K562 (cell line): ENCODE results near the gene KCNJ9. TPM values are rescaled to one million over a fixed set of nuclear protein-coding genes. Genes with fewer than 3 reads are reported as not detected.

Source experiments
- ATAC-seq: fragments of 200-7000 bp; cut with Tn5 transposase; 3 replicates; pipeline ENCODE4 v1.9.1; 2020; ENCODE audit warnings: moderate library complexity
- BruUV-seq: library from RNA; stranded (reverse); fragments of 400-500 nt; replicated peaks from 2 replicates; lab custom pipeline; 2021; lab: Mats Ljungman, UMichigan
- CTCF ChIA-PET: fragments of 300-600 bp; formaldehyde crosslinking; extraction: SDS; loops from one replicate; lab custom pipeline; 2021; ENCODE audit warnings: low intra/inter-chr PET ratio; lab: Yijun Ruan, JAX
- POLR2A ChIA-PET: fragments of 300-600, 350-650 bp; sonication (Branson Sonifier 250); formaldehyde crosslinking; extraction: SDS; loops from one replicate; lab custom pipeline; 2021; ENCODE audit warnings: antibody characterized with exemption, inconsistent platforms; lab: Yijun Ruan, JAX
- DNase-seq, 4 experiments: peaks; one replicate each; pipeline versions ENCODE4 v3.0.0 to v3.0.0-alpha.2; 2011 to 2018; ENCODE audit warnings: low spot score in 3 of 4, mixed read lengths in 3 of 4; ENCODE audit errors: extremely low read depth in 1 of 4
- FAIRE-seq: peaks from 2 replicates; lab custom pipeline; 2011; peaks lifted over from hg19 to GRCh38; lab: Jason Lieb, UNC
- H2AFZ ChIP-seq: 2 replicates; pipeline ENCODE4 v1.6.0; 2011; ENCODE audit warnings: low read depth, low read length, control low read depth, inconsistent platforms
- H3K27ac ChIP-seq: fragments of 200-600 bp; 3 replicates; pipeline ENCODE4 v1.8.0; 2011; ENCODE audit warnings: low read depth, mild to moderate bottlenecking, control low read depth, inconsistent platforms, low read length, moderate library complexity, mixed read lengths; ENCODE audit errors: extremely low read depth
- H3K27me3 ChIP-seq, 2 experiments: fragments of 300-600 bp in 1 of 2; 2 replicates in 1 of 2; 3 replicates in 1 of 2; pipeline versions ENCODE4 v1.6.0 to v1.8.0; 2011; ENCODE audit warnings: inconsistent platforms in 2 of 2, low read length in 2 of 2, mild to moderate bottlenecking in 1 of 2, mixed read lengths in 1 of 2, moderate library complexity in 1 of 2; ENCODE audit not compliant: control insufficient read depth in 2 of 2, insufficient read depth in 2 of 2
- H3K36me3 ChIP-seq: fragments of 300-600 bp; 3 replicates; pipeline ENCODE4 v1.8.0; 2011; ENCODE audit warnings: mild to moderate bottlenecking, low read length, inconsistent platforms; ENCODE audit not compliant: control insufficient read depth, insufficient read depth
- H3K4me1 ChIP-seq, 2 experiments: fragments of 200-600 bp in 1 of 2; replicated peaks in 1 of 2; 2 replicates in 1 of 2; 3 replicates in 1 of 2; pipeline versions ENCODE4 v1.5.1 to v1.8.0; 2011; ENCODE audit warnings: inconsistent platforms in 2 of 2, low read length in 2 of 2, mild to moderate bottlenecking in 1 of 2, mixed read lengths in 1 of 2, moderate library complexity in 1 of 2; ENCODE audit not compliant: control insufficient read depth in 2 of 2, insufficient read depth in 2 of 2
- H3K4me2 ChIP-seq: 2 replicates; pipeline ENCODE4 v1.6.1; 2011; ENCODE audit warnings: low read length, control low read depth, inconsistent platforms, mixed read lengths; ENCODE audit not compliant: insufficient read depth
- H3K4me3 ChIP-seq: fragments of 200-600 bp; sonication (generic), shearing (Covaris generic); 2 replicates; pipeline ENCODE4 v1.5.1; 2016; ENCODE audit warnings: control low read depth, inconsistent platforms
- H3K79me2 ChIP-seq: fragments of 200-600 bp; 3 replicates; pipeline ENCODE4 v1.8.0; 2011; ENCODE audit warnings: low read length, inconsistent platforms; ENCODE audit not compliant: control insufficient read depth, insufficient read depth
- H3K9ac ChIP-seq, 2 experiments: 2 replicates each; pipeline versions ENCODE4 v1.6.0 to v1.6.1; 2011; ENCODE audit warnings: low read depth in 2 of 2, low read length in 2 of 2, control low read depth in 1 of 2, inconsistent platforms in 1 of 2, mild to moderate bottlenecking in 1 of 2, mixed read lengths in 1 of 2; ENCODE audit not compliant: insufficient read depth in 1 of 2
- H3K9me1 ChIP-seq: one replicate; pipeline ENCODE4 v1.6.0; 2011; ENCODE audit warnings: inconsistent platforms, mild to moderate bottlenecking, low read length, moderate library complexity; ENCODE audit not compliant: control insufficient read depth, insufficient read depth
- H3K9me3 ChIP-seq: replicated peaks from 2 replicates; pipeline ENCODE4 v1.5.1; 2011; ENCODE audit warnings: low read depth, low read length, inconsistent platforms; ENCODE audit not compliant: control insufficient read depth, insufficient read depth
- H4K20me1 ChIP-seq: replicated peaks from 2 replicates; pipeline ENCODE4 v1.6.1; 2011; ENCODE audit warnings: low read length, inconsistent platforms, mixed read lengths; ENCODE audit not compliant: control insufficient read depth, insufficient read depth
- CSDE1 ChIP-seq, 2 experiments: fragments of 450-650 bp; IDR thresholded peaks; 2 replicates each; pipeline ENCODE4 v1.6.1; 2016; ENCODE audit warnings: mild to moderate bottlenecking in 1 of 2
- HNRNPH1 ChIP-seq: fragments of 200-400 bp; formaldehyde crosslinking; optimal IDR thresholded peaks from 2 replicates; pipeline ENCODE3; 2017; ENCODE audit warnings: low read depth, mild to moderate bottlenecking, low read length, moderate library complexity
- MAFF ChIP-seq: IDR thresholded peaks from 2 replicates; pipeline ENCODE4 v1.6.1; 2012; ENCODE audit warnings: low read length, improper control_type of control experiment
- MTF1 ChIP-seq: fragments of 250-450 bp; sonication (Bioruptor Pico); IDR thresholded peaks from 2 replicates; pipeline ENCODE4 v1.9.0; 2021; ENCODE audit warnings: moderate library complexity, mild to moderate bottlenecking, inconsistent platforms, borderline replicate concordance
- NUFIP1 ChIP-seq: fragments of 450-650 bp; IDR thresholded peaks from 2 replicates; pipeline ENCODE4 v1.6.1; 2018; ENCODE audit not compliant: partially characterized antibody
- PML ChIP-seq: IDR thresholded peaks from 2 replicates; pipeline ENCODE4 v1.6.1; 2012; ENCODE audit warnings: low read length, inconsistent platforms
- RBM39 ChIP-seq: fragments of 200-400 bp; formaldehyde crosslinking; optimal IDR thresholded peaks from 2 replicates; pipeline ENCODE3; 2018; ENCODE audit warnings: low read depth, low read length
- ZBTB7A ChIP-seq: IDR thresholded peaks from 2 replicates; pipeline ENCODE4 v1.6.1; 2011; ENCODE audit warnings: low read depth, mild to moderate bottlenecking, low read length, moderate library complexity, borderline replicate concordance; ENCODE audit not compliant: control insufficient read depth
- ZNF311 ChIP-seq: fragments of 250-450 bp; sonication (Bioruptor Pico); IDR thresholded peaks from 2 replicates; pipeline ENCODE4 v1.4.0; 2020; ENCODE audit warnings: mild to moderate bottlenecking, moderate library complexity
- ZNF583 ChIP-seq: fragments of 250-450 bp; sonication (Bioruptor Pico); IDR thresholded peaks from 2 replicates; pipeline ENCODE4 v1.4.0; 2020
- WGBS: fragments of 100-300 bp; shearing (Covaris generic); methylation state at CpG from one replicate; pipeline ENCODE4 v1.1.6; 2016; ENCODE audit warnings: low coverage, mixed read lengths; ENCODE audit not compliant: insufficient coverage; ENCODE audit errors: missing lambda C conversion rate; 5-methylcytosine and 5-hydroxymethylcytosine counted together
- in situ Hi-C: fragments of 300-500 bp; cut with MboI; formaldehyde crosslinking; loops from 4 replicates; pipeline ENCODE4 v1.15.0; 2018; ENCODE audit warnings: inconsistent platforms, mixed read lengths
- intact Hi-C: fragments of 100-400 bp; cut with micrococcal nuclease; formaldehyde crosslinking; loops from 2 replicates; pipeline ENCODE4 v1.14.2; 2022
- polyA plus RNA-seq, 8 experiments: library from polyadenylated mRNA; depleted of rRNA in 4 of 8; stranded (reverse) in 5 of 8; unstranded in 3 of 8; fragments of >200 nt; fragmentation: Nextera tagmentation in 2 of 8; fragmentation: Illumina TruSeq in 1 of 8; extraction: Ambion mirVana in 2 of 8; extraction: Trizol in 1 of 8; gene quantifications; 2 replicates each; pipeline versions ENCODE4 v1.2.1 to v1.2.3, GENCODE V29; 2011 to 2014; ENCODE audit warnings: inconsistent platforms in 1 of 8, missing spikeins in 1 of 8
- total RNA-seq, 7 experiments: library from RNA; depleted of rRNA in 6 of 7; stranded (reverse); fragments of >200 nt in 6 of 7; fragmentation: Illumina TruSeq in 2 of 7; extraction: Trizol in 2 of 7; gene quantifications; 2 replicates each; pipeline versions ENCODE4 v1.2.1 to v1.2.3, GENCODE V29; 2011 to 2021; ENCODE audit warnings: low replicate concordance in 1 of 7
- TF ChIP-seq, protein P1 (sequence below): fragments of 250-450 bp; sonication (Bioruptor Pico); IDR thresholded peaks from 2 replicates; pipeline ENCODE4 v1.8.0; 2022; ENCODE audit warnings: inconsistent platforms, mild to moderate bottlenecking, moderate library complexity, borderline replicate concordance

KCNJ9 gene
- total and polyA plus RNA-seq, 9 of the 15 experiments (the other 6 are each of a cell fraction or from before 2014, with no cell fraction given) = not detected

DNA sequence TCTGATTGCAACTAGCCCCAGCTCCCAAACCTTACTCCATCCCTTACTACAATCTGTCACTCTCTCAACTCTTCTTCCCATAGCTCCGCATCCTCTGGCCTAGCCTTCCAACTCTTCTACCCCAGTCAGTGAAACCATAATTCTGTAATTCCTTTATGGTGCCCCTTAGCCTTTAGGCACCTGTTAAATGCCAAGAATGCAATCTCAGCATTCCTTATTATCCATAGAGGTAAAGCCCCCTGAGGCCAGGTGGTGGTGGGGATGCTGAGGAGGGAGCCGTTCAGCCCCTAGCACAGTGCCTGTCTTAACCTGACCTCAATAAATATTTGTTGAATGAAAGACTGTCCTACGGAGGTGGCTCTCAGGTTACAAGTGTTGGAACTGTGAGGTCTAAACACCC lies 48.2 kb downstream of the KCNJ9 start (continued):
- no peak for TF ChIP-seq ZBTB7A
- no peak for TF ChIP-seq NUFIP1
- no peak for TF ChIP-seq ZNF583 (CRISPR knock-in tag)
- TF ChIP-seq MAFF = 0 out of 2 replicates have a peak, but pooled peaks have one; percentile 2
- no peak for TF ChIP-seq ZNF311 (CRISPR knock-in tag)
- no peak for TF ChIP-seq PML
- TF ChIP-seq HNRNPH1 = no peak
- TF ChIP-seq CSDE1 (IDR thresholded peaks at IDR 0.05) = no peak
- TF ChIP-seq, protein P1, sequence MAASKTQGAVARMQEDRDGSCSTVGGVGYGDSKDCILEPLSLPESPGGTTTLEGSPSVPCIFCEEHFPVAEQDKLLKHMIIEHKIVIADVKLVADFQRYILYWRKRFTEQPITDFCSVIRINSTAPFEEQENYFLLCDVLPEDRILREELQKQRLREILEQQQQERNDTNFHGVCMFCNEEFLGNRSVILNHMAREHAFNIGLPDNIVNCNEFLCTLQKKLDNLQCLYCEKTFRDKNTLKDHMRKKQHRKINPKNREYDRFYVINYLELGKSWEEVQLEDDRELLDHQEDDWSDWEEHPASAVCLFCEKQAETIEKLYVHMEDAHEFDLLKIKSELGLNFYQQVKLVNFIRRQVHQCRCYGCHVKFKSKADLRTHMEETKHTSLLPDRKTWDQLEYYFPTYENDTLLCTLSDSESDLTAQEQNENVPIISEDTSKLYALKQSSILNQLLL (CRISPR knock-in tag) = no peak
- no peak for TF ChIP-seq RBM39
- TF ChIP-seq, all 486 proteins: peak for 4

GRCh38 chr1:160129966-160130365 lies 48.6 kb downstream of the KCNJ9 start:
- no peaks in the 10 kb centered on the region; the same call in 1 of the 2 replicates for H4K20me1 ChIP-seq
- H3K4me3 ChIP-seq = no peak overlapping the region
- H3K79me2 ChIP-seq = no peaks in the 10 kb centered on the region
- peaks cover 23 to 70% of the 10 kb centered on the region in 2 experiments; a peak in 4 of 5 replicates for H3K27me3 ChIP-seq
- in situ Hi-C loops = no loop called here
- DNase-seq = no peak
- ChIA-PET POLR2A (no interaction called here), CTCF (no interaction called here)
- no peaks in the 10 kb centered on the region for H3K9me1 ChIP-seq
- TF ChIP-seq MTF1 (CRISPR knock-in tag) = no peak
- WGBS = 1% methylated on average over 11 of the region's 11 CpGs
- no peak for FAIRE-seq
- ATAC-seq = no peak
- no peaks in the 10 kb centered on the region for H3K36me3 ChIP-seq
- intact Hi-C loops = no loop called here
- no peaks in the 10 kb centered on the region; a peak in 1 of 5 replicates for H3K4me1 ChIP-seq
- BruUV-seq = no TSS peak
- H3K9ac ChIP-seq = no peak overlapping the region
- no peak overlapping the region for H2AFZ ChIP-seq
- no peaks in the 10 kb centered on the region for H3K9me3 ChIP-seq
- H3K4me2 ChIP-seq = no peak overlapping the region
- H3K27ac ChIP-seq = no peak overlapping the region
